SK-N-MC (cell line): ENCODE results near the gene TAS2R31.

ENCODE experiments used
- EZH2 ChIP-seq: fragments of 200-600 bp; sonication (generic); IDR thresholded peaks from one replicate; pipeline ENCODE4 v1.6.1; 2017; ENCODE audit warnings: antibody characterized with exemption
- POLR2AphosphoS5 ChIP-seq: IDR thresholded peaks from 2 replicates; pipeline ENCODE4 v1.6.1; 2012; ENCODE audit warnings: mild to moderate bottlenecking, low read depth, low read length, borderline replicate concordance

DNA sequence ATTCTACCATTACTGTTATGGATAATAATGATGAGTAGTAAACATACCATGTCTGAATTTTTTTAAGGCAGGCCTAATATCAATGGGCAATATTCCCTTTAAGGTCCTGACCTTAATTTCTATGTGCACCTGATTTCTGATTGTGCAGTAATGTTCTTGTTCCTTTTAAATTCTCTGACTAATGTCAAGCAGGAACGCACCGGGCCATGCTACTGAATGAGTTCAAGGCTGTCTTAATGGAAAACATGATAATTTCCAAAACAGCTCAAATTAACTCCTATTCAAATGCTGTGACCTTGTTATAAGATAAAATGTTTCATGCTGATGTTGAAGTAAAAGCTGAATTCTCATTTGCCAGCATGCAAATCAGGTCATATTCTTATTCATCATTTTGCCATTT lies 24.1 kb upstream of the TAS2R31 start:
- TF ChIP-seq POLR2AphosphoS5: no peak
- TF ChIP-seq EZH2: no peak
